H9 (cell line): ENCODE results near the gene PTGES2. TPM values are rescaled to one million over a fixed set of nuclear protein-coding genes. Genes with fewer than 3 reads are reported as not detected.
A peak's percentile ranks its signal among the peaks of the same experiment; 100 is the strongest.

Experiments used
- DNase-seq: peaks from one replicate; pipeline ENCODE4 v3.0.0-alpha.2; 2017
- H2AFZ ChIP-seq: one replicate; pipeline ENCODE4 v1.6.1; 2013; ENCODE audit warnings: mild to moderate bottlenecking, low read length, control low read depth, moderate library complexity
- H2AK5ac ChIP-seq: 2 replicates; pipeline ENCODE4 v1.6.1; 2013; ENCODE audit warnings: low read length, control low read depth, mixed read lengths; ENCODE audit not compliant: insufficient read length
- H2BK120ac ChIP-seq: one replicate; pipeline ENCODE4 v1.6.1; 2013; ENCODE audit warnings: low read depth, mild to moderate bottlenecking, low read length, control low read depth, inconsistent platforms; ENCODE audit not compliant: poor library complexity, severe bottlenecking
- H2BK12ac ChIP-seq: 2 replicates; pipeline ENCODE4 v1.6.1; 2013; ENCODE audit warnings: low read length, control low read depth, mixed read lengths, low read depth; ENCODE audit not compliant: insufficient read length
- H2BK15ac ChIP-seq: 2 replicates; pipeline ENCODE4 v1.6.1; 2013; ENCODE audit warnings: low read depth, low read length, control low read depth
- H2BK20ac ChIP-seq: one replicate; pipeline ENCODE4 v1.6.1; 2013; ENCODE audit warnings: low read depth, mild to moderate bottlenecking, low read length, control low read depth, inconsistent platforms; ENCODE audit not compliant: poor library complexity, severe bottlenecking
- H2BK5ac ChIP-seq: 2 replicates; pipeline ENCODE4 v1.6.1; 2013; ENCODE audit warnings: low read length, control low read depth, mixed read lengths; ENCODE audit not compliant: insufficient read length
- H3K14ac ChIP-seq: 2 replicates; pipeline ENCODE4 v1.6.1; 2013; ENCODE audit warnings: low read length, control low read depth; ENCODE audit not compliant: insufficient read depth
- H3K18ac ChIP-seq: 2 replicates; pipeline ENCODE4 v1.6.1; 2013; ENCODE audit warnings: low read depth, mild to moderate bottlenecking, mixed read lengths, low read length, control low read depth; ENCODE audit not compliant: insufficient read length
- H3K23ac ChIP-seq: 2 replicates; pipeline ENCODE4 v1.6.1; 2013; ENCODE audit warnings: low read length, control low read depth, mixed read lengths, low read depth; ENCODE audit not compliant: insufficient read length
- H3K23me2 ChIP-seq: 2 replicates; pipeline ENCODE4 v1.6.1; 2013; ENCODE audit warnings: low read depth, mild to moderate bottlenecking, mixed read lengths, low read length, control low read depth; ENCODE audit not compliant: insufficient read length, poor library complexity, severe bottlenecking
- H3K27ac ChIP-seq: 2 replicates; pipeline ENCODE4 v1.5.1; 2013; ENCODE audit warnings: low read length, control low read depth, mixed read lengths, low read depth; ENCODE audit not compliant: insufficient read length
- H3K27me3 ChIP-seq: 2 replicates; pipeline ENCODE4 v1.6.1; 2013; ENCODE audit warnings: low read length, control low read depth, inconsistent platforms; ENCODE audit not compliant: insufficient read depth
- H3K4ac ChIP-seq: 2 replicates; pipeline ENCODE4 v1.6.1; 2013; ENCODE audit warnings: low read depth, mild to moderate bottlenecking, control low read depth, inconsistent platforms, low read length, moderate library complexity
- H3K4me1 ChIP-seq: 2 replicates; pipeline ENCODE4 v1.6.1; 2013; ENCODE audit warnings: low read length, control low read depth, inconsistent platforms; ENCODE audit not compliant: insufficient read depth
- H3K4me2 ChIP-seq: 2 replicates; pipeline ENCODE4 v1.6.1; 2013; ENCODE audit warnings: low read length, control low read depth, mixed read lengths; ENCODE audit not compliant: insufficient read length, insufficient read depth
- H3K56ac ChIP-seq: 2 replicates; pipeline ENCODE4 v1.6.1; 2013; ENCODE audit warnings: low read depth, mild to moderate bottlenecking, mixed read lengths, low read length, control low read depth; ENCODE audit not compliant: insufficient read length
- H3K79me1 ChIP-seq: 2 replicates; pipeline ENCODE4 v1.6.1; 2013; ENCODE audit warnings: low read depth, mild to moderate bottlenecking, moderate library complexity, low read length, control low read depth, inconsistent platforms; ENCODE audit not compliant: insufficient read depth, poor library complexity, severe bottlenecking
- H3K79me2 ChIP-seq: 2 replicates; pipeline ENCODE4 v1.6.1; 2013; ENCODE audit warnings: low read length, control low read depth, inconsistent platforms; ENCODE audit not compliant: insufficient read depth
- H3K9ac ChIP-seq: 2 replicates; pipeline ENCODE4 v1.6.1; 2013; ENCODE audit warnings: low read length, control low read depth, mixed read lengths; ENCODE audit not compliant: insufficient read length; ENCODE audit errors: extremely low read depth
- H3K9me3 ChIP-seq: one replicate; pipeline ENCODE4 v1.6.1; 2013; ENCODE audit warnings: low read depth, low read length, inconsistent platforms; ENCODE audit not compliant: control insufficient read depth
- H3T11ph ChIP-seq: one replicate; pipeline ENCODE4 v1.6.1; 2013; ENCODE audit warnings: mild to moderate bottlenecking, low read length, control low read depth, inconsistent platforms
- H4K20me1 ChIP-seq: one replicate; pipeline ENCODE4 v1.6.1; 2013; ENCODE audit not compliant: control insufficient read depth, insufficient read length, insufficient read depth
- H4K5ac ChIP-seq: 2 replicates; pipeline ENCODE4 v1.6.1; 2013; ENCODE audit warnings: low read depth, mild to moderate bottlenecking, mixed read lengths, low read length, control low read depth; ENCODE audit not compliant: insufficient read length
- H4K8ac ChIP-seq: replicated peaks from 2 replicates; pipeline ENCODE4 v1.6.1; 2013; ENCODE audit warnings: low read length, control low read depth, mixed read lengths, low read depth; ENCODE audit not compliant: insufficient read length
- H4K91ac ChIP-seq: 2 replicates; pipeline ENCODE4 v1.6.1; 2013; ENCODE audit warnings: low read depth, mild to moderate bottlenecking, moderate library complexity, mixed read lengths, low read length, control low read depth; ENCODE audit not compliant: insufficient read length
- H3K27ac Mint-ChIP-seq, 3 experiments: 2 replicates in 2 of 3; 3 replicates in 1 of 3; pipeline ENCODE4 v1.8.0; 2020 to 2021; ENCODE audit warnings: mixed read lengths in 3 of 3, mild to moderate bottlenecking in 1 of 3, moderate library complexity in 1 of 3
- H3K27me3 Mint-ChIP-seq: 2 replicates; pipeline ENCODE4 v1.8.0; 2021; ENCODE audit warnings: low read depth, mild to moderate bottlenecking, moderate library complexity, mixed read lengths
- H3K36me3 Mint-ChIP-seq, 3 experiments: 2 replicates in 2 of 3; 3 replicates in 1 of 3; pipeline ENCODE4 v1.8.0; 2020 to 2021; ENCODE audit warnings: low read depth in 3 of 3, mixed read lengths in 3 of 3; ENCODE audit not compliant: insufficient read depth in 1 of 3
- H3K4me1 Mint-ChIP-seq, 2 experiments: 2 replicates each; pipeline ENCODE4 v1.8.0; 2020; ENCODE audit warnings: mixed read lengths in 2 of 2
- H3K4me3 Mint-ChIP-seq, 2 experiments: 2 replicates in 1 of 2; 3 replicates in 1 of 2; pipeline ENCODE4 v1.8.0; 2020 to 2021; ENCODE audit warnings: mild to moderate bottlenecking in 2 of 2, mixed read lengths in 2 of 2, moderate library complexity in 1 of 2
- H3K9me3 Mint-ChIP-seq, 2 experiments: 2 replicates in 1 of 2; 3 replicates in 1 of 2; pipeline ENCODE4 v1.8.0; 2020; ENCODE audit warnings: mild to moderate bottlenecking in 2 of 2, mixed read lengths in 2 of 2, moderate library complexity in 1 of 2
- WGBS: extraction: QIAGEN DNeasy Blood & Tissue Kit; methylation state at CpG from one replicate; pipeline ENCODE4 v1.1.7; 2013; ENCODE audit warnings: missing lambda C conversion rate, low lambda C conversion rate, mixed read lengths; ENCODE audit not compliant: insufficient read length; ENCODE audit errors: extremely low coverage; 5-methylcytosine and 5-hydroxymethylcytosine counted together
- total RNA-seq: library from RNA; stranded (reverse); gene quantifications from 2 replicates; pipeline ENCODE4 v1.2.1, GENCODE V29; 2021
- TF ChIP-seq, protein P1 (sequence below): fragments of 200-600 bp; sonication (generic); conservative IDR thresholded peaks from 3 replicates; pipeline ENCODE4 v1.8.0; 2021; ENCODE audit warnings: antibody characterized with exemption, mild to moderate bottlenecking

Gene PTGES2
- total RNA-seq, 1 experiment from 2014 or later: 63.9 TPM

DNA sequence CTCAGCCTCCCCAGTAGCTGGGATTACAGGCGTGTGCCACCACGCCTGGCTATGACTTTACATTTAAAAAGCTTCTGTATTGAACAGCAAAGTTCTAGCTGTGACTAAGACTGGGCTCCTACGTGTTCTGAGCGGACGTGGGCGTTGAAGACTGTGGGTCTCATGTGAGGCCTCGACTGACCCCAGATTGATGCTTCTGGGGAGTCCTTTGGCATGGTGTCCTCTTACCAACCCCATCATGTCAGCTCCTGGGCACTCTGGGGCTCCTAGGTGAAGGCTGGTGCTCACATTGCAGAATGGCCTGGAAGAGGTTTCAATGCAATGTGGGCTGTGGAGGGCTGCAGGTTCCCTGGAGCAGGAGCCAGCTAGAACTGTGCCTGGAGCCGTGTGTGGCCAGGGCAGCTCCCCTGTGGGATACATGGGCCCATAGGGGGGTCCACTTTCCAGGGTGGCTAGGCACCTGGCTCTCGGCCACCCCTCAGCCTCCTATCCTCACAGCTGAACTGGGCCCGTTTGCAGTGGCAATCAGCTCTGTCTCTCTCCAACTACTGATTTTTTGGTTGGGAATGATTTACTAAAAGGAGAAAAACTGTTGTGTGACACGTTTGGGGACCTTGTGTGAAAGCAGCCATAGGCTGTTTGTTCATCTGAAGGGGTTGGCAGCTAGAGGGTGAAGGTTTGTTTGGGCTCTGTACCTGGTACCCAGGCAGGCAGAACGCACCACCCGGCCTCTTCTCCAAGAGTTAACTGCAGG lies 29.8 kb downstream of the PTGES2 start:
- Mint-ChIP-seq H3K9me3 (no peaks in the 10 kb centered on the region), H3K4me3 (peak overlapping the region; percentile 84 to 89; a peak in 4 of 5 replicates), H3K27ac (peak overlapping the region; percentile 96 to 99 (median 99); a peak in 6 of 7 replicates), H3K27me3 (no peaks in the 10 kb centered on the region), H3K36me3 (peaks cover 12 to 18% (median 18%) of the 10 kb centered on the region in 3 experiments; a peak in 6 of 7 replicates), H3K4me1 (peaks cover 58 to 61% of the 10 kb centered on the region in 2 experiments)
- Histone ChIP-seq H3K9ac (no peak overlapping the region), H4K5ac (no peak overlapping the region), H3K56ac (no peak overlapping the region), H3K4ac (peak overlapping the region; percentile 59), H3K27ac (peak overlapping the region; percentile 8), H2BK12ac (peak overlapping the region; percentile 66), H4K20me1 (no peaks in the 10 kb centered on the region), H4K91ac (peak overlapping the region; percentile 79), H2BK120ac (peak overlapping the region; percentile 76), H3K23ac (no peak overlapping the region), H3K18ac (peak overlapping the region; percentile 89), H3T11ph (no peak overlapping the region), H3K4me1 (peaks cover 5% of the 10 kb centered on the region; the same call in 1 of the 2 replicates), H3K23me2 (peaks cover 10% of the 10 kb centered on the region), H2AK5ac (peak overlapping the region; percentile 28), H2BK20ac (no peak overlapping the region), H3K14ac (peak overlapping the region; percentile 79; the same call in 1 of the 2 replicates), H4K8ac (no peak overlapping the region), H3K27me3 (no peaks in the 10 kb centered on the region), H2BK15ac (no peak overlapping the region), H3K9me3 (no peaks in the 10 kb centered on the region), H3K79me2 (peaks cover 7% of the 10 kb centered on the region; the same call in 1 of the 2 replicates), H3K4me2 (peak overlapping the region; percentile 76), H2AFZ (no peak overlapping the region), H3K79me1 (peaks cover 6% of the 10 kb centered on the region), H2BK5ac (no peak overlapping the region)
- DNase-seq: no peak
- WGBS: no CpG with 5 or more reads among the region's 13 CpGs
- TF ChIP-seq, protein P1, sequence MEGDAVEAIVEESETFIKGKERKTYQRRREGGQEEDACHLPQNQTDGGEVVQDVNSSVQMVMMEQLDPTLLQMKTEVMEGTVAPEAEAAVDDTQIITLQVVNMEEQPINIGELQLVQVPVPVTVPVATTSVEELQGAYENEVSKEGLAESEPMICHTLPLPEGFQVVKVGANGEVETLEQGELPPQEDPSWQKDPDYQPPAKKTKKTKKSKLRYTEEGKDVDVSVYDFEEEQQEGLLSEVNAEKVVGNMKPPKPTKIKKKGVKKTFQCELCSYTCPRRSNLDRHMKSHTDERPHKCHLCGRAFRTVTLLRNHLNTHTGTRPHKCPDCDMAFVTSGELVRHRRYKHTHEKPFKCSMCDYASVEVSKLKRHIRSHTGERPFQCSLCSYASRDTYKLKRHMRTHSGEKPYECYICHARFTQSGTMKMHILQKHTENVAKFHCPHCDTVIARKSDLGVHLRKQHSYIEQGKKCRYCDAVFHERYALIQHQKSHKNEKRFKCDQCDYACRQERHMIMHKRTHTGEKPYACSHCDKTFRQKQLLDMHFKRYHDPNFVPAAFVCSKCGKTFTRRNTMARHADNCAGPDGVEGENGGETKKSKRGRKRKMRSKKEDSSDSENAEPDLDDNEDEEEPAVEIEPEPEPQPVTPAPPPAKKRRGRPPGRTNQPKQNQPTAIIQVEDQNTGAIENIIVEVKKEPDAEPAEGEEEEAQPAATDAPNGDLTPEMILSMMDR: no peak
